ENCODE results near the gene PPP6R3.
"Not testable (repeated sequence)": the region's sequence is repeated elsewhere in the genome, so short reads cannot be mapped to it uniquely, and the experiment has no call there.

DNA sequence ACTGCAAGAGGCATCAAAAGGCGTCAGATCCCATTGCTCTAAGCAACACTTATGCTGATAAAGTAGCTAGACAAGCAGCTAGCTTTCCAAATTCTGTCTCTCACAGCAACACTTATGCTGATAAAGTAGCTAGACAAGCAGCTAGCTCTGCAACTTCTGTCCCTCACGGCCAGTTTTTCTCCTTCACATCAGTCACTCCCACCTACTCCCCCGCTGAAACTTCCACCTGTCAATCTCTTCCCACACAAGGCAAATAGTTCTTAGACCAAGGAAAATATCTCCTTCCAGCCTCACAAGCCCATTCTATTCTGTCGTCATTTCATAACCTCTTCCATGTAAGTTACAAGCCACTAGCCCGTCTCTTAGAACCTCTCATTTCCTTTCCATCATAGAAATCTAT lies 168.3 kb downstream of the PPP6R3 start:
- not testable (repeated sequence) for TF ChIP-seq POLR2A (IDR thresholded peaks at IDR 0.05; ENCODE audit: low read depth, low read length); TCF12 (IDR thresholded peaks at IDR 0.05; ENCODE audit: low read depth, low read length); EP300 (IDR thresholded peaks at IDR 0.05; ENCODE audit: borderline replicate concordance in 1 of 2, control insufficient read depth in 1 of 2, low read depth in 2 of 2, low read length in 2 of 2); POLR2AphosphoS5 (IDR thresholded peaks at IDR 0.05; ENCODE audit: low read length); CHD2 (IDR thresholded peaks at IDR 0.05; ENCODE audit: borderline replicate concordance, low read depth, low read length); SUPT20H (IDR thresholded peaks at IDR 0.05; ENCODE audit: borderline replicate concordance, control insufficient read depth, low read depth, low read length); IKZF1 (conservative IDR thresholded peaks at IDR 0.05); CREM (IDR thresholded peaks at IDR 0.05; ENCODE audit: low read depth); POLR2AphosphoS2 (IDR thresholded peaks at IDR 0.05; ENCODE audit: low read depth, low read length); SMC3 (IDR thresholded peaks at IDR 0.05; ENCODE audit: borderline replicate concordance, low read length); EGR1 (IDR thresholded peaks at IDR 0.05; ENCODE audit: borderline replicate concordance in 1 of 2, low read depth in 2 of 2, low read length in 2 of 2)
- TF ChIP-seq, protein P1, sequence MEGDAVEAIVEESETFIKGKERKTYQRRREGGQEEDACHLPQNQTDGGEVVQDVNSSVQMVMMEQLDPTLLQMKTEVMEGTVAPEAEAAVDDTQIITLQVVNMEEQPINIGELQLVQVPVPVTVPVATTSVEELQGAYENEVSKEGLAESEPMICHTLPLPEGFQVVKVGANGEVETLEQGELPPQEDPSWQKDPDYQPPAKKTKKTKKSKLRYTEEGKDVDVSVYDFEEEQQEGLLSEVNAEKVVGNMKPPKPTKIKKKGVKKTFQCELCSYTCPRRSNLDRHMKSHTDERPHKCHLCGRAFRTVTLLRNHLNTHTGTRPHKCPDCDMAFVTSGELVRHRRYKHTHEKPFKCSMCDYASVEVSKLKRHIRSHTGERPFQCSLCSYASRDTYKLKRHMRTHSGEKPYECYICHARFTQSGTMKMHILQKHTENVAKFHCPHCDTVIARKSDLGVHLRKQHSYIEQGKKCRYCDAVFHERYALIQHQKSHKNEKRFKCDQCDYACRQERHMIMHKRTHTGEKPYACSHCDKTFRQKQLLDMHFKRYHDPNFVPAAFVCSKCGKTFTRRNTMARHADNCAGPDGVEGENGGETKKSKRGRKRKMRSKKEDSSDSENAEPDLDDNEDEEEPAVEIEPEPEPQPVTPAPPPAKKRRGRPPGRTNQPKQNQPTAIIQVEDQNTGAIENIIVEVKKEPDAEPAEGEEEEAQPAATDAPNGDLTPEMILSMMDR (IDR thresholded peaks at IDR 0.05 in 2 of 3, conservative IDR thresholded peaks at IDR 0.05 in 1 of 3; ENCODE audit: control insufficient read depth in 2 of 3, extremely low read depth in 1 of 3, insufficient read depth in 1 of 3, low read depth in 3 of 3, low read length in 3 of 3), result not testable (repeated sequence)
